Measurements from ENCODE around the gene CDKAL1. TPM values are rescaled to one million over a fixed set of nuclear protein-coding genes. Genes with fewer than 3 reads are reported as not detected.

Gene CDKAL1
- total and polyA plus RNA-seq, 8 donors: 13.6 to 20.7 (median 17.5) TPM

DNA sequence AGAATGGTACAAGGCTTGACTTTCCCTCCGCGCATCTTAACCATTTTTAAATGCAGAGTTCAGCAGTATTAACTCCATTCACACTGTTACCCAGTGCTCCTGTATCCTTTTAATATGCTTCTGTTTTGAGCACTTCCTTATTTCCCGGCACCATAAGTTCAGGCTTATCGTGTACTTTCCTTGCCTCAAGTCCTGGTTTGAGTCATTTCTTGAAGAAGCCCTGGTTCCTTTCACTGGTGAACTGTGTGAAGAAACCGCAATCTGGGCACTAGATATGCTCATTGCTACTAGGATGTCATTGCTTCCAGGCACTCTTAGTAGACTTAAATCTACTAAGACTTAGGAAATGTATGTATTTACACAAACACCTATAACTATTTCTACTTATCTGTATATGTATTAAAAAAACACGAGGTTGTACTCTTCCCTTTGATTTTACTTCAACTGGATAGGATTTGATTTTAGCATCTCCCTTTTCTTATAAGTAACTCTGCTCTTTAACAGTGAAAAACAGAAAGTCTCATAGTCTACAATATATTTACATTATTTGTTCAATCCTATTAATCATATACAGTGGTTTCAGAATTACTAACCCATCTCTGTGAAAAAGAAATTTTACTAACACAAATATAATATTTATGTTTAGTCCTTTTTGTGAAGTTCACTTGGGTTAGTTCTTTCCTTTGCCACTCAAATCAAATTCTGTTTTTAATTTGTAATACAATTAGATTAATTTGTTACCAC is 135.5 kb downstream of the CDKAL1 start:
- intact Hi-C loops (cut with DNase I): no loop called here
- TF ChIP-seq, protein P1, sequence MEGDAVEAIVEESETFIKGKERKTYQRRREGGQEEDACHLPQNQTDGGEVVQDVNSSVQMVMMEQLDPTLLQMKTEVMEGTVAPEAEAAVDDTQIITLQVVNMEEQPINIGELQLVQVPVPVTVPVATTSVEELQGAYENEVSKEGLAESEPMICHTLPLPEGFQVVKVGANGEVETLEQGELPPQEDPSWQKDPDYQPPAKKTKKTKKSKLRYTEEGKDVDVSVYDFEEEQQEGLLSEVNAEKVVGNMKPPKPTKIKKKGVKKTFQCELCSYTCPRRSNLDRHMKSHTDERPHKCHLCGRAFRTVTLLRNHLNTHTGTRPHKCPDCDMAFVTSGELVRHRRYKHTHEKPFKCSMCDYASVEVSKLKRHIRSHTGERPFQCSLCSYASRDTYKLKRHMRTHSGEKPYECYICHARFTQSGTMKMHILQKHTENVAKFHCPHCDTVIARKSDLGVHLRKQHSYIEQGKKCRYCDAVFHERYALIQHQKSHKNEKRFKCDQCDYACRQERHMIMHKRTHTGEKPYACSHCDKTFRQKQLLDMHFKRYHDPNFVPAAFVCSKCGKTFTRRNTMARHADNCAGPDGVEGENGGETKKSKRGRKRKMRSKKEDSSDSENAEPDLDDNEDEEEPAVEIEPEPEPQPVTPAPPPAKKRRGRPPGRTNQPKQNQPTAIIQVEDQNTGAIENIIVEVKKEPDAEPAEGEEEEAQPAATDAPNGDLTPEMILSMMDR (IDR thresholded peaks at IDR 0.05): no peak
- H3K36me3 ChIP-seq: no peaks in the 10 kb centered on the region
- no peaks in the 10 kb centered on the region for H3K9me3 ChIP-seq
- H3K4me1 ChIP-seq: no peaks in the 10 kb centered on the region
- no peak overlapping the region for H3K27ac ChIP-seq
- no peaks in the 10 kb centered on the region for H3K27me3 ChIP-seq
- DNase-seq (no peak), ATAC-seq (no peak)
- no peak overlapping the region for H3K4me3 ChIP-seq

DNA sequence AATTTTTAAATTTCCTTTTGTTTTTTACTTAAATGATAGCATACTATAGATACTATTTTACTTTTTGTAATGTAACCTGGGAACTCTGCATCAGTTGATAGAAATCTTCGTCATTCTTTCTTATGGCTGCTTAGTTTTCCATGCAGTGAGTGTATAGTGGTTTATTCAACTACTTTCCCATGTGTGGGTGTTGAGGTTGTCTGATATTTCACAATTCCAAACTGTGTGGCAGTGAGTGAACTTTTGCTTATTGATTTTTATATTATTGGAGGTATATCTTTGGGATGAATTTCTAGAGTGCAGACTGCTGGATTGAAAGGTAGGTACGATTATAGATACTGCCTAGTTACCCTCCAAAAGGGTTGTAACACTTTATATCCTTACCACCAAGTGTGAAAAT is 136.5 kb downstream of the CDKAL1 start:
- TF ChIP-seq, protein P1 (IDR thresholded peaks at IDR 0.05): no peak
- ATAC-seq (no peak), DNase-seq (no peak)
- intact Hi-C loops (cut with DNase I): no loop called here
- Histone ChIP-seq H3K27me3 (no peaks in the 10 kb centered on the region), H3K4me3 (no peak overlapping the region), H3K9me3 (no peaks in the 10 kb centered on the region), H3K36me3 (no peaks in the 10 kb centered on the region), H3K27ac (no peak overlapping the region), H3K4me1 (no peaks in the 10 kb centered on the region)

DNA sequence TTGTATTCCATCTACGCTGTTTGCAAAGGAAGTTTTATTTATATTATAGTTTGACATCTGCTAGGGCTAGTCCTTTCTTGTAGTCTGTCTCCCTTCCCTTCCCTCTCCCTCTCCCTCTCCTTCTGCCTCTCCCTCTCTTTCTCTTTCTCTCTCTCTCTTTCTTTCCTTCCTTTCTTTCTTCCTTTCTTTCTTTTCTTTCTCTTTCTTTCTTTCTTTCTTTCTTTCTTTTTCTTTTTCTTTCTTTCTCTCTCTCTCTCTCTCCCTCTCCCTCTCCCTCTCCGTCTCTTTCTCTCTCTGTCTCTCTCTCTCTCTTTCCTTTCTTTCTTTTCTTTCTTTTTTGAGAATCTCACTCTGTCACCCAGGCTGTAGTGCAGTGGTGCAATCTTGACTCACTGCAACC is 137.8 kb downstream of the CDKAL1 start:
- DNase-seq: no peak
- H3K36me3 ChIP-seq: no peaks in the 10 kb centered on the region
- H3K27ac ChIP-seq: no peak overlapping the region
- no peaks in the 10 kb centered on the region for H3K27me3 ChIP-seq
- TF ChIP-seq, protein P1 (IDR thresholded peaks at IDR 0.05): no peak
- no peaks in the 10 kb centered on the region for H3K4me1 ChIP-seq
- no peak for ATAC-seq
- intact Hi-C loops (cut with DNase I): no loop called here
- H3K9me3 ChIP-seq: no peaks in the 10 kb centered on the region
- no peak overlapping the region for H3K4me3 ChIP-seq

DNA sequence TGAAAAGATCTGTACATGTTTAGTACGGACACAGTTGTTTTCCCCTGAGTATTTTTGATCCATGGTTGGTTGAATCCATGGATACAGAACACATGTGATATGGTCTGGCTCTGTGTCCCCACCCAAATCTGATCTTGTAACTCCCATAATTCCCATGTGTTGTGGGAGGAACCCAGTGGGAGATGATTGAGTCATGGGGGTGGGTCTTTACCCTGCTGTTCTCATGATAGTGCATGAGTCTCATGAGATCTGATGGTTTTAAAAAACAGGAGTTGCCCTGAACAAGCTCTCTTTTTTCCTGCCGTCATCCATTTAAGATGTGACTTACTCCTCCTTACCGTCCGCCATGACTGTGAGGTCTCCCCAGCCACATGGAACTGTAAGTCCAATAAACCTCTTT is 139.2 kb downstream of the CDKAL1 start:
- H3K36me3 ChIP-seq: no peaks in the 10 kb centered on the region
- TF ChIP-seq, protein P1 (IDR thresholded peaks at IDR 0.05): no peak
- intact Hi-C loops (cut with DNase I): no loop called here
- H3K4me1 ChIP-seq: no peaks in the 10 kb centered on the region
- no peak for DNase-seq
- ATAC-seq: no peak
- no peak overlapping the region for H3K4me3 ChIP-seq
- no peaks in the 10 kb centered on the region for H3K27me3 ChIP-seq
- no peak overlapping the region for H3K27ac ChIP-seq
- H3K9me3 ChIP-seq: no peaks in the 10 kb centered on the region

DNA sequence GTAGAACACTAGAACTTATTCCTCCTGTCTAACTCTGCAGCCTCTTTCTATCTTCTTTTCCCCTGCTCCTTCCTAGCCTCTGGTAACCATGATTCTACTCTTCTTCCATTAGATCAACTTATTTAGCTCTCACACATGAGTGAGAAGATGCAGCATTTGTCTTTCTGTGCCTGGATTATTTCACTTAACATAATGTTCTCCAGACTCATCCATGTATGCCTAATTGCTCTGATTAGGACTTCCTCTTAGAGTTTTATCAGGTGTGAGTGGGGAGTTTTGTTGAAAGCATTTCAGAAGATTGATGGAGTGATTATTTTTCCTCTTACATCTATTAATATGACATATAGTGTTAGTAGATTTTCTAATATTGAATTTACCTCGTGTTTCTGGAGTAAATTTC is 140.4 kb downstream of the CDKAL1 start:
- Histone ChIP-seq H3K4me1 (no peaks in the 10 kb centered on the region), H3K4me3 (no peak overlapping the region), H3K27me3 (no peaks in the 10 kb centered on the region), H3K27ac (no peak overlapping the region), H3K36me3 (no peaks in the 10 kb centered on the region), H3K9me3 (no peaks in the 10 kb centered on the region)
- DNase-seq: no peak
- no peak for ATAC-seq
- TF ChIP-seq, protein P1 (IDR thresholded peaks at IDR 0.05): no peak
- intact Hi-C loops (cut with DNase I): no loop called here
